SIG-M5 (cell line): ENCODE results near the gene TAP1.

ENCODE experiments used
- DNase-seq: peaks from one replicate; lab custom pipeline; 2025; lab: John Stamatoyannopoulos, UW

TAP1 gene

DNA sequence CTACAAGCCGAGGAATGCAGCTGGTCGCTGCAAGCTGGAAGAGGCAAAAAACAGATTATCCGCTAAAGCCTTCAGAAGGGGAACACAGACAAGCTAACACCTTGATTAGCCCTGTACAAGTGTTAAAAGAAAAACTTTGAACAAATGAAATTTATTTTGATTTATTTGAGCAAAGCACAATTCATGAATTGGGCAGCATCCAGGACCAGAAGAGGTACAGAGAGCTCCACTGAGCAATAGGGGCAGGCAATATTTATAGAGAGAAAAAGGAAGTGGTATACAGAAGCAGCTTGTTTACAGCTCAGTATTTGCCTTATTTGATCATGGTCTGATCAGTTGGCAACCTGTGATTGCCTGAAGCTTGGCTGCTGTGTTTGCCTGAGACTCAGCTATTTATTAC is 54.3 kb downstream of the TAP1 start:
- DNase-seq, result no peak

DNA sequence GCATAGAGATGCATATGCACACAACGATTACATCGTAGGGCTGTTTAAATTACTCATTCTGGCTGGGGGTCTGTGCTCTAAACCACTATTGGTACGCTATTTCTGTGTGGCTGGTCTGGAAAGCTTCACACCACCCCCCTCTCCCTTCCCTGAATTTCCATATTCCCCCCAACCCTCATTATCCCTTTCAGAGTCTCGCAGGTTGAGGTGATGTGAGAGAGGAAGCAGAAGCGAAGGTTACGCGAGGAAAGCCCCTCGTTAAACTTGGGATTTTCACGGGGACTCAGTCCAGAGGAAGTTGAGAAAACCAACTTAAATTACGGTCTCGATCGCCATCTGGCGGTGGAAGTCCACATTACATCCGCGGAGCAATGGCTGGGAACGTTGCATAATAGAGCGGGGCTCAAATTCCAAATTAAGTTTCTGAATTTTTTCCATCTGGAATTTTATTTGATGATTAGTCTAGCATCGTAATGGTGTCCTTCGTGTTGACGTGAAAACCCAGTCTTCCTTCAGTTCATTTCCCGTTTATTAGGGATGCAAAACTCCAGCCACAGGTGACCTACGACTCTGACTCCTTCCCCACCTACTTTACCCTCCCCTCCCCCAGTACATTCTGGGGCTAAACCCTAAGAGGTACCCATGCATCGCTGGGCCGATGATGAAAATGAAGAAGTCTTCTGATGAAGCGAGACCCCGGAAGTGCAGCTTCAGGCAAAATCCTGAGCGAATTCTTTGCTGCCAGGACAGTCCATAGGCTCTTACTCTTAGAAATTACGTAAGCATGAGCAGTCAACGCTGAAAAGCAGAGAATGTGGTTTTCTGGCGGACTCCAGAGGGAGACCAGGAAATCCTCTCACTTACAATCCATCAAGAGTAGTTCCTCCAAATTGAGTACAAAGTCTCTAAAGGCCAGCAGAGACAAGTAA is 56.4 kb downstream of the TAP1 start:
- DNase-seq, result no peak
